T-cell (primary cell): Measurements from ENCODE around the gene KDELR3. TPM values are rescaled to one million over a fixed set of nuclear protein-coding genes. Genes with fewer than 3 reads are reported as not detected.

ENCODE experiments used
- ATAC-seq, 4 experiments: fragments of 200-7000 bp in 3 of 4; fragments of 150-1000 bp in 1 of 4; cut with Tn5 transposase; replicated peaks in 1 of 4; 1 replicate in 3 of 4; 2 replicates in 1 of 4; pipeline ENCODE4 v1.10.0; 2021; ENCODE audit warnings: moderate library complexity in 3 of 4, mild to moderate bottlenecking in 2 of 4, moderate number of reproducible peaks in 1 of 4
- CTCF ChIA-PET, 2 donors: fragments of 300-600 bp; sonication (Branson Sonifier 250); formaldehyde crosslinking; loops; one replicate each; lab custom pipeline; 2022; ENCODE audit warnings: antibody characterized with exemption in 2 of 2; lab: Charles Lee
- POLR2A ChIA-PET, 2 donors: fragments of 300-600 bp; sonication (Branson Sonifier 250); formaldehyde crosslinking; loops; one replicate each; lab custom pipeline; 2022; ENCODE audit warnings: antibody characterized with exemption in 2 of 2; lab: Charles Lee
- DNase-seq, 35 experiments: peaks; one replicate each; pipeline versions ENCODE4 v3.0.0 to v3.0.0-alpha.2; 2013 to 2023
- H3K27ac ChIP-seq: one replicate; pipeline ENCODE4 v1.5.1; 2013; ENCODE audit warnings: low read length
- H3K27me3 ChIP-seq, 2 experiments: replicated peaks in 1 of 2; 1 replicate in 1 of 2; 2 replicates in 1 of 2; pipeline versions ENCODE4 v1.6.1 to v1.7.0; 2013; ENCODE audit warnings: low read length in 1 of 2, mixed read lengths in 1 of 2; ENCODE audit not compliant: control insufficient read depth in 2 of 2, insufficient read depth in 2 of 2; ENCODE audit errors: extremely low read depth in 1 of 2
- H3K36me3 ChIP-seq, 2 donors: 1 replicate in 1 of 2; 2 replicates in 1 of 2; pipeline versions ENCODE4 v1.6.1 to v1.7.0; 2013; ENCODE audit warnings: low read length in 1 of 2; ENCODE audit not compliant: control insufficient read depth in 2 of 2, insufficient read depth in 1 of 2; ENCODE audit errors: extremely low read depth in 1 of 2
- H3K4me1 ChIP-seq, 2 experiments: 1 replicate in 1 of 2; 2 replicates in 1 of 2; pipeline versions ENCODE4 v1.6.1 to v1.7.0; 2013; ENCODE audit warnings: low read length in 2 of 2, mixed read lengths in 1 of 2; ENCODE audit not compliant: insufficient read depth in 2 of 2, control insufficient read depth in 1 of 2; ENCODE audit errors: extremely low read depth in 1 of 2
- H3K4me3 ChIP-seq, 2 donors: 1 replicate in 1 of 2; 2 replicates in 1 of 2; pipeline versions ENCODE4 v1.5.1 to v1.7.0; 2013; ENCODE audit warnings: mild to moderate bottlenecking in 2 of 2, low read length in 1 of 2, moderate library complexity in 1 of 2; ENCODE audit not compliant: control insufficient read depth in 1 of 2; ENCODE audit errors: extremely low read depth in 1 of 2
- H3K9me3 ChIP-seq: 2 replicates; pipeline ENCODE4 v1.7.0; 2013
- H3K27ac Mint-ChIP-seq, 2 donors: one replicate each; pipeline ENCODE4 v1.8.0; 2020 to 2021; ENCODE audit warnings: mild to moderate bottlenecking in 2 of 2, mixed read lengths in 2 of 2
- H3K27me3 Mint-ChIP-seq, 2 donors: one replicate each; pipeline ENCODE4 v1.8.0; 2021 to 2022; ENCODE audit warnings: mixed read lengths in 2 of 2
- H3K36me3 Mint-ChIP-seq: one replicate; pipeline ENCODE4 v1.8.0; 2021; ENCODE audit warnings: mixed read lengths
- H3K4me1 Mint-ChIP-seq, 3 donors: one replicate each; pipeline ENCODE4 v1.8.0; 2020 to 2022; ENCODE audit warnings: mixed read lengths in 3 of 3, mild to moderate bottlenecking in 1 of 3
- H3K4me3 Mint-ChIP-seq, 3 donors: one replicate each; pipeline ENCODE4 v1.8.0; 2020 to 2022; ENCODE audit warnings: mild to moderate bottlenecking in 3 of 3, mixed read lengths in 3 of 3, moderate library complexity in 3 of 3
- H3K9me3 Mint-ChIP-seq, 3 donors: one replicate each; pipeline ENCODE4 v1.8.0; 2020 to 2022; ENCODE audit warnings: mixed read lengths in 3 of 3
- WGBS: methylation state at CpG from one replicate; pipeline ENCODE4 v1.1.5; 2013; ENCODE audit warnings: missing lambda C conversion rate; ENCODE audit not compliant: insufficient coverage; 5-methylcytosine and 5-hydroxymethylcytosine counted together
- total RNA-seq, 35 experiments: library from RNA in 6 of 35; stranded (reverse) in 6 of 35; fragments of 120-200 nt in 1 of 35; gene quantifications; one replicate each; pipeline versions ENCODE4 v1.2.1 to v1.2.4 and lab custom pipeline; 2013 to 2026

Gene KDELR3
- total RNA-seq, 5 donors from 2014 or later (not counting 1 experiment from before 2014, with no cell fraction given) = 0.20 to 0.29 (median 0.25) TPM; not detected in 2

- POLR2A ChIA-PET = no interaction called here
- no peak overlapping the region for H3K4me3 ChIP-seq
- no peak for ATAC-seq
- Mint-ChIP-seq H3K36me3 (no peaks in the 10 kb centered on the region), H3K9me3 (no peaks in the 10 kb centered on the region), H3K27ac (no peak overlapping the region), H3K4me3 (no peak overlapping the region), H3K27me3 (no peaks in the 10 kb centered on the region), H3K4me1 (no peaks in the 10 kb centered on the region)
- CTCF ChIA-PET = no interaction called here
- H3K9me3 ChIP-seq = no peaks in the 10 kb centered on the region
- peaks cover 0 to 9% of the 10 kb centered on the region in 2 experiments for H3K27me3 ChIP-seq
- DNase-seq = no peak
- H3K4me1 ChIP-seq = no peaks in the 10 kb centered on the region
- no peaks in the 10 kb centered on the region for H3K36me3 ChIP-seq
- WGBS = 78% methylated on average over 13 of the region's 18 CpGs
- H3K27ac ChIP-seq = no peak overlapping the region
These were observed 44.1 kb upstream of the KDELR3 start for GRCh38 chr22:38423512-38424503.

- ChIA-PET POLR2A (no interaction called here), CTCF (no interaction called here)
- 100% methylated on average over 1 of the region's 12 CpGs for WGBS
- no peaks in the 10 kb centered on the region for H3K4me1 ChIP-seq
- H3K4me3 ChIP-seq = no peak overlapping the region
- H3K27me3 Mint-ChIP-seq = no peaks in the 10 kb centered on the region
- no peak overlapping the region for H3K27ac ChIP-seq
- H3K36me3 Mint-ChIP-seq = no peaks in the 10 kb centered on the region
- no peaks in the 10 kb centered on the region for H3K36me3 ChIP-seq
- H3K27me3 ChIP-seq = peaks cover 0 to 8% of the 10 kb centered on the region in 2 experiments
- no peak for ATAC-seq
- DNase-seq = no peak
- H3K9me3 ChIP-seq = no peaks in the 10 kb centered on the region
- H3K27ac Mint-ChIP-seq = no peak overlapping the region
- no peaks in the 10 kb centered on the region for H3K4me1 Mint-ChIP-seq
- H3K9me3 Mint-ChIP-seq = no peaks in the 10 kb centered on the region
- no peak overlapping the region for H3K4me3 Mint-ChIP-seq
These were observed 43.3 kb upstream of the KDELR3 start for GRCh38 chr22:38424525-38425080.

- no peaks in the 10 kb centered on the region for H3K27me3 Mint-ChIP-seq
- no peaks in the 10 kb centered on the region for H3K4me1 ChIP-seq
- H3K4me1 Mint-ChIP-seq = no peaks in the 10 kb centered on the region
- no peak for ATAC-seq
- no peaks in the 10 kb centered on the region for H3K36me3 Mint-ChIP-seq
- no peak overlapping the region for H3K4me3 ChIP-seq
- H3K27me3 ChIP-seq = peaks cover 0 to 12% of the 10 kb centered on the region in 2 experiments
- H3K9me3 Mint-ChIP-seq = no peaks in the 10 kb centered on the region
- DNase-seq = no peak
- no peak overlapping the region for H3K4me3 Mint-ChIP-seq
- H3K9me3 ChIP-seq = no peaks in the 10 kb centered on the region
- CTCF ChIA-PET = interaction anchor here in 1 of 2 donors (0.6 kb wide), 1 partner anchor 217 kb away, joined by 3 read pairs; no protein-coding TSS in a partner anchor
- POLR2A ChIA-PET = no interaction called here
- H3K27ac ChIP-seq = no peak overlapping the region
- no peaks in the 10 kb centered on the region for H3K36me3 ChIP-seq
- H3K27ac Mint-ChIP-seq = no peak overlapping the region
- WGBS = 91% methylated on average over 6 of the region's 17 CpGs
These were observed 41.3 kb upstream of the KDELR3 start for GRCh38 chr22:38426628-38427027.

GRCh38 chr22:38427465-38427864, 40.4 kb upstream of the KDELR3 start:
- WGBS = 96% methylated on average over 36 of the region's 36 CpGs
- H3K27ac ChIP-seq = no peak overlapping the region
- no peaks in the 10 kb centered on the region for H3K4me1 ChIP-seq
- Mint-ChIP-seq H3K27ac (no peak overlapping the region), H3K4me3 (no peak overlapping the region), H3K9me3 (no peaks in the 10 kb centered on the region), H3K27me3 (no peaks in the 10 kb centered on the region), H3K36me3 (no peaks in the 10 kb centered on the region), H3K4me1 (no peaks in the 10 kb centered on the region)
- H3K36me3 ChIP-seq = no peaks in the 10 kb centered on the region
- H3K4me3 ChIP-seq = no peak overlapping the region
- peaks cover 0 to 12% of the 10 kb centered on the region in 2 experiments for H3K27me3 ChIP-seq
- no peaks in the 10 kb centered on the region for H3K9me3 ChIP-seq
- POLR2A ChIA-PET = no interaction called here
- no peak for ATAC-seq
- CTCF ChIA-PET = no interaction called here
- no peak for DNase-seq

- H3K36me3 Mint-ChIP-seq = no peaks in the 10 kb centered on the region
- H3K27me3 ChIP-seq = peaks cover 0 to 9% of the 10 kb centered on the region in 2 experiments
- ATAC-seq (no peak), DNase-seq (no peak)
- no peaks in the 10 kb centered on the region for H3K4me1 Mint-ChIP-seq
- no peaks in the 10 kb centered on the region for H3K9me3 ChIP-seq
- 96% methylated on average over 31 of the region's 31 CpGs for WGBS
- no peaks in the 10 kb centered on the region for H3K4me1 ChIP-seq
- H3K36me3 ChIP-seq = no peaks in the 10 kb centered on the region
- no peak overlapping the region for H3K4me3 ChIP-seq
- ChIA-PET POLR2A (no interaction called here), CTCF (no interaction called here)
- no peak overlapping the region for H3K4me3 Mint-ChIP-seq
- no peak overlapping the region for H3K27ac Mint-ChIP-seq
- H3K27ac ChIP-seq = no peak overlapping the region
- no peaks in the 10 kb centered on the region for H3K27me3 Mint-ChIP-seq
- H3K9me3 Mint-ChIP-seq = no peaks in the 10 kb centered on the region
These were observed 40.0 kb upstream of the KDELR3 start for GRCh38 chr22:38427940-38428339.

GRCh38 chr22:38428714-38429113, 39.2 kb upstream of the KDELR3 start:
- 18% methylated on average over 1 of the region's 2 CpGs for WGBS
- Histone ChIP-seq H3K27me3 (peaks cover 0 to 6% of the 10 kb centered on the region in 2 experiments), H3K4me1 (no peaks in the 10 kb centered on the region), H3K9me3 (no peaks in the 10 kb centered on the region), H3K27ac (no peak overlapping the region), H3K4me3 (no peak overlapping the region), H3K36me3 (no peaks in the 10 kb centered on the region)
- DNase-seq (no peak), ATAC-seq (no peak)
- H3K4me1 Mint-ChIP-seq = no peaks in the 10 kb centered on the region
- H3K9me3 Mint-ChIP-seq = no peaks in the 10 kb centered on the region
- ChIA-PET POLR2A (no interaction called here), CTCF (no interaction called here)
- no peak overlapping the region for H3K27ac Mint-ChIP-seq
- H3K36me3 Mint-ChIP-seq = no peaks in the 10 kb centered on the region
- no peak overlapping the region for H3K4me3 Mint-ChIP-seq
- no peaks in the 10 kb centered on the region for H3K27me3 Mint-ChIP-seq
